ENCODE measurements around the gene PGPEP1.
A peak's percentile ranks its signal among the peaks of the same experiment; 100 is the strongest.

PGPEP1 gene

GRCh38 chr19:18311502-18312091, 28.8 kb upstream of the PGPEP1 start:
- DNase-seq (ENCODE audit: low spot score) = peak; percentile 7
- TF ChIP-seq, protein P1, sequence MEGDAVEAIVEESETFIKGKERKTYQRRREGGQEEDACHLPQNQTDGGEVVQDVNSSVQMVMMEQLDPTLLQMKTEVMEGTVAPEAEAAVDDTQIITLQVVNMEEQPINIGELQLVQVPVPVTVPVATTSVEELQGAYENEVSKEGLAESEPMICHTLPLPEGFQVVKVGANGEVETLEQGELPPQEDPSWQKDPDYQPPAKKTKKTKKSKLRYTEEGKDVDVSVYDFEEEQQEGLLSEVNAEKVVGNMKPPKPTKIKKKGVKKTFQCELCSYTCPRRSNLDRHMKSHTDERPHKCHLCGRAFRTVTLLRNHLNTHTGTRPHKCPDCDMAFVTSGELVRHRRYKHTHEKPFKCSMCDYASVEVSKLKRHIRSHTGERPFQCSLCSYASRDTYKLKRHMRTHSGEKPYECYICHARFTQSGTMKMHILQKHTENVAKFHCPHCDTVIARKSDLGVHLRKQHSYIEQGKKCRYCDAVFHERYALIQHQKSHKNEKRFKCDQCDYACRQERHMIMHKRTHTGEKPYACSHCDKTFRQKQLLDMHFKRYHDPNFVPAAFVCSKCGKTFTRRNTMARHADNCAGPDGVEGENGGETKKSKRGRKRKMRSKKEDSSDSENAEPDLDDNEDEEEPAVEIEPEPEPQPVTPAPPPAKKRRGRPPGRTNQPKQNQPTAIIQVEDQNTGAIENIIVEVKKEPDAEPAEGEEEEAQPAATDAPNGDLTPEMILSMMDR (IDR thresholded peaks at IDR 0.05; ENCODE audit: extremely low read depth, insufficient read depth, missing control alignments) = no peak
- in situ Hi-C loops (cut with MboI; ENCODE audit: low pct_unique_long_range_greater_than_20kb, low sequenced_read_pairs, unreplicated experiment) = no loop called here

DNA sequence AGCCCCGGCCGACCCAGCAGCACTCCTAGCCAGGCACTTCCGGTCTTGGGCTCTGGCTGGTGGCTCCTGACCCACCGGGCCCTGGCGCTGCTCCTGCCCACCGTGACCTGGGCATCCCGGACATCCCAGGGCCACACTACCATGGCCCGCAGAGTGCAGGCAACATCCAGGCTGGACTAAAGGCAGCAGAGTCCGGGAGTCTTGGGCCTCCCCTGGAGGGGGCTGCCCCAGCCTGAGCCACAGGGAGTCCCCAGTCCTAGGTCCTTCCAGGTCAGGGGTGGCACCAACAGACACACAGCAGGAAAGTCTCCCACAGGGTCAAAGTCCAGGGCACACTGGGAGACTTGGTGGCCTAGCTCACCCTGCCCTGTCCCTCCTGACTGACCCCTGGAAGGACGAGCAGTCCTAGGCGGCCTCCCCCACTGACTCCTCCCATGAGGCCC, 28.3 kb upstream of the PGPEP1 start:
- in situ Hi-C loops (cut with MboI; ENCODE audit: low pct_unique_long_range_greater_than_20kb, low sequenced_read_pairs, unreplicated experiment) = no loop called here
- DNase-seq (ENCODE audit: low spot score) = peak; percentile 9
- TF ChIP-seq, protein P1 (IDR thresholded peaks at IDR 0.05; ENCODE audit: extremely low read depth, insufficient read depth, missing control alignments) = no peak

GRCh38 chr19:18313398-18313797, 27.0 kb upstream of the PGPEP1 start:
- TF ChIP-seq, protein P1 (IDR thresholded peaks at IDR 0.05; ENCODE audit: extremely low read depth, insufficient read depth, missing control alignments) = no peak
- no peak for DNase-seq (ENCODE audit: low spot score)
- in situ Hi-C loops (cut with MboI; ENCODE audit: low pct_unique_long_range_greater_than_20kb, low sequenced_read_pairs, unreplicated experiment) = no loop called here

DNA sequence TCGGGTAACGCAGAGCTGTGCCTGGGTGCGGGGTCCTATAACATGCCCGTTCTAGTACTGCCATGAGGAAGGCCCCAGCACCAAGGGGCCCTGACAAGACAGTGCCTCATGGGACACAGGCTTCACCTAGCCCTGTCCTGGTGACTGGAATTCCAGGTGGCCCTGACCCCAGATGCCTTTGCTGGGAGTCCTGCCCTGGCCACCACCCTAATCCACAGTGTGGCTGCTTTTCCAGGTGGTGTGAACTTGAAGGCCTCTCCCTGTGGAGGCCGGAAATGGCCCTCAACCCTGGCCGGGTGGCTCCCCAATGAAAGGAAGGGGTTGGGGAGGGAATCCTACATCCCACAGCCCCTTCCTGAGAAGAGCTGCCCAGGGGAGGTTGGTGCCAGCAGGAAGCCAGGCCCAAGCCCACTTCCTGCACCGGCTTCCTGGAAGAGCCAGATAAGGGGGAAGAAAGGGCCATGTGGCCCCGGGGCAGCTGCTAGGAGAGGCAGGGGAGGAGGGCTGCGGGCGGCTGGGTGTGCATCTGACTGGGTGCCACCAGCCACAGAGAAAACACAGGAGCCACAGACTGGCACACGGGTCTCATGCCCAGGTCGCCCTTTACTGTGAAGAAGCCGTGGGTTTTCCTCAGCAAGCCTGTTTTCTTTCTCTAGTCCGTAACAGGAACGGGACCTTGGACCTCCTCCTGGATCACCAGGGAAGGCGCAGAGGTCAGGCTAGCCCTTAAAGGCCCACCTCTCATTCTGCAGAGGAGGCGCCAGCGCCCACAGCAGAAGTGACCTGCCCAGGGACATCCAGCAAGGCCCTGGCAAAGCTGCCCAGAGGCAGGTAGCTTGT, 22.2 kb upstream of the PGPEP1 start:
- TF ChIP-seq, protein P1 (IDR thresholded peaks at IDR 0.05; ENCODE audit: extremely low read depth, insufficient read depth, missing control alignments) = no peak

GRCh38 chr19:18319591-18320135, 20.7 kb upstream of the PGPEP1 start:
- in situ Hi-C loops (cut with MboI; ENCODE audit: low pct_unique_long_range_greater_than_20kb, low sequenced_read_pairs, unreplicated experiment) = loop anchor here (5.0 kb wide), 1 partner anchor 42 kb away; no protein-coding TSS in a partner anchor
- TF ChIP-seq, protein P1 (IDR thresholded peaks at IDR 0.05; ENCODE audit: extremely low read depth, insufficient read depth, missing control alignments) = no peak
- no peak for DNase-seq (ENCODE audit: low spot score)

More for the DNA sequence above, 22.2 kb upstream of the PGPEP1 start:
- in situ Hi-C loops (cut with MboI; ENCODE audit: low pct_unique_long_range_greater_than_20kb, low sequenced_read_pairs, unreplicated experiment) = no loop called here
- DNase-seq (ENCODE audit: low spot score) = no peak

DNA sequence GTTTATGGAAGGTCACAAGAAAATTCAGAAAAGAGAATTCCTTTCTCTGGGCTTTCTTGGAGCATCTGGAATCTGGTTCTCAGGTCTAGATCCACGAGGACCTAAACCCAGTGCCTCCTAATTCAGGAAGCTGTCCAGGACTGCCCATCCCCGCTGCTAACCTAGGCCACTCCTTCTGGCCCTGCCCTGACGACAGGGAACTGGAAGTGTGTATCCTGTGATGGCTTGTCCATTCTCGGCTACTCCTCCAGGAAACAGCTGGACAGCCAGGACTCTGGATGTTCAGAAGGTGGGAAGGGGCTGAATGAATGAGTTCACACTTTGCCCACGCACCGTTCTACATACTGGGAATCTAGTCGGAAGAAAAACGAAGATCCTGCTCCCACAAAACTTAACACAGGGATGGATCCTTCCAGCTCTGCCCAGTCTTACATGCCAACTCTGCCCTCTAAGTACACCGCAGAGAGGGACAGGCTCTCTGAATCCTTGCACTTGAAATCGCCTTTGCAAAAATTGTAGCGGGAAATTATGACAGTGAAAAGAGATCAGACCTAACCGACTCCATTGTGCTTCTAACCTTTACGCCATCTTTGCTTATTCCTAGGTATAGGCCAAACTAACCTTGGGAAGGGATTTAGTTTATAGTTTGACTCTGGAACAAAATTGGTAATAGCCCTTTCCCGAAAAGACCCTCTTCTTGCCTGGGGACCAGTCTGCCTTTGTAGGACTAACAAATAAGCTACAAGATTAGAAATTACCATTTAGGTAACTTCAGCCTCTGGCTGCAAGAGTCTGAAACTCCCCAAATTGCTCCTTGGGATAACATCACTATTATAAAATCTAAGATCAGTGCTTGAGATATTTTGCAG, 19.3 kb upstream of the PGPEP1 start:
- in situ Hi-C loops (cut with MboI; ENCODE audit: low pct_unique_long_range_greater_than_20kb, low sequenced_read_pairs, unreplicated experiment) = loop anchor here (5.0 kb wide), 1 partner anchor 44 kb away; no protein-coding TSS in a partner anchor
- DNase-seq (ENCODE audit: low spot score) = no peak
- TF ChIP-seq, protein P1 (IDR thresholded peaks at IDR 0.05; ENCODE audit: extremely low read depth, insufficient read depth, missing control alignments) = no peak
